T-helper 9 cell (primary cell): Measurements from ENCODE around the gene NEK8.
A peak's percentile ranks its signal among the peaks of the same experiment; 100 is the strongest.

Experiments
- DNase-seq: peaks from one replicate; pipeline ENCODE4 v3.0.0-alpha.2; 2020
- total RNA-seq, 2 donors: gene quantifications; one replicate each; lab custom pipeline; 2026; lab: John Stamatoyannopoulos, UW

Gene NEK8
- 7.7 to 9.0 reads per million in 2 donors for total RNA-seq

DNA sequence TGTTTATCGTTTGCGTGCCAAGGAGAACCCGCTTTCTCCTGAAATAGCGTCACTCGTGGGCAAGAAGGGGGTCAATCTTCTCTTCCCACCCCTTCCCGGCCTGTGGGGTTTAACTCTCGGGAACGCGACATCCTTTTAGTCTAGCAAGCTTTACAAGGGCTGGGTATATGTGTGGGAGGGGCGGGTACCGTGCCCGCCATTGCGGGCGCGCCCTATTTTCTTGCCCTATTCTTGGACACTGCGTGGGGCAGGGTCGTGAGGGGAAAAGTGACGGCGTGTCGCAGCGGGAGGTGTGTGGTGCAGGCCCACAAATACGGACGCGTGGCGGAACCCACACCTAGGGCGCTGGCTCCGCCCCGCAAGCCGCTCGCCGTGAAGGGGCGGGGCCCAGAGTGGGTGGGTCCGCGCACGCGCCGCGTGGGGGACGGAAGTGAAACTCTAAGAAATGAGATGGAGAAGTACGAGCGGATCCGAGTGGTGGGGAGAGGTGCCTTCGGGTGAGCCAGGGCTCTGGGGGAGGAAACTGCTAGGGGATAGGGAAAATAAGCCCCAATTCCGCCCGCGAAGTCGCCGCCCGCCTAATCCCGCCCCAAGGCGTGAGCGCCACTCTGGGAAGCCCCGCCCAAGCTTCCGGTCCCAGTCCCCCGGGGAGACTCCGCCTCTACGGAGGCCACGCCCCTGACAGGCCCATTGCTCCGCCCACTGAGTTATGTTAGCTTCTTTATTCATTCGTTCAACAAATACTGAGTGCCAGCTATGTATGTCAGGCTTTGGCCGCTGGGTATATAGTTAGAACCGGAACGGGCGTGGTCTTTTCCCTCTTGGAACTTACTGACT, at the start of gene NEK8:
Gene NEK8 (plus strand): TSS at position 425 of the 837 bp plus-strand sequence. CDS start 26 bp downstream, at position 451.
- DNase-seq = peak; percentile 98

- no peak for DNase-seq
These were observed 45.9 kb upstream of the NEK8 start for GRCh38 chr17:28682655-28683054.

DNA sequence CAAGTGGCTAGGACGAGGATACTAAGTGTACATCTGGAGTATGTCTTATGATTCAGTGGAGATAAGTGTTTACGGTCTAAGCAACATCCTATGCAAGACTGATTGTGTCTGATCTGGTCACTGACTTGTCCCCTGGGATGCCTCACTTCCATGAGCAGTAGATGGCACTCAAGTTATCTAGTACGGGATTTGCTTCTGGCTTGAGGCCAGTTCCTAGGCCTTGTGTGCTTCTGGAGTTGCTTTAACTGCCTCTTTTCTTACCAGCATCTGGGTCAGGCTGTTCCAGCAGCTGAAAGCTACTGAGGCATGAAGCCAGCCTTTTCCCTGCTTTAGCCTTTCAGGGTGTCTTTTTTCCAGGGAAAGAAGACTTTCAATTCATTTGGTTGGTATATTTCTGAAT, 43.6 kb upstream of the NEK8 start:
- no peak for DNase-seq

GRCh38 chr17:28685366-28685765, 43.2 kb upstream of the NEK8 start:
- no peak for DNase-seq

- DNase-seq = no peak
These were observed 42.3 kb upstream of the NEK8 start for GRCh38 chr17:28686296-28686695.

GRCh38 chr17:28688481-28688880, 40.1 kb upstream of the NEK8 start:
- DNase-seq = no peak

DNA sequence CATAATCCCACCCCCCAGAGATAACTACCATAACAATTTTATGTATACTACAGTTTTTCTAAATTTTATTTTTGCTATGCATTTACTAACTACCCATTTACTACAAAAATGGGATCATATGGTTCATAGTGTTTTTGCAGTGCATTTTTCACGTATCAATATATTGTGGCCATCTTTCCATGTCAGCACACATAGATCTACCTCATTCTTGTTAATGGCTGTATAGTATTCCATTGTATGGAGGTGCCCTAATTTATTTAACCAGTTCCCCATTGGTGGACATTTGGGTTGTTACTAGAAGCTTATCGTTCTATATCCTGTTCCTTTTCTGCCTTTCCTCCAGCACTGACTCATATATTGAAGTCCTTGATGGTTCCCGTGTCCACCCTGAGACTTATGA, 39.6 kb upstream of the NEK8 start:
- DNase-seq = no peak

DNA sequence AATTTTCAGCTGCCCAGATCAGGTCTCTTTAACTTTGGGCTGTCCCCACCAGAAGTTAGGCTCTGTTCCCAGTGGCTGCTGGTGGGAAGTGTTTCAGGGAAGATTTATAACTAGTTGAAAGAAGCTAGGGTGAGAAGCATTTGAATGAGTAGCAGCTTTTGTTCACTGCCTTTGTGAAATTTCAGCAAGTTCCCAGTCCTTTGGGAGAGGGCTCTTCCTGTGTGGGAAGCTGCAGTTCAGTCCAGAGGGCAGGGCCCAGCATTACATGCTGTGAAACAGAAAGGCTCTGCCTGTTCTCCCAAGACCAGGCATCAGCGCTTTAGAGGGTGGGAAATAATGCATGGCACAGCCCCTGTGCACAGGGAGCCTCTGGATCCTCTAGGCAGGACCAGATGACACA, 34.7 kb upstream of the NEK8 start:
- DNase-seq = no peak

DNA sequence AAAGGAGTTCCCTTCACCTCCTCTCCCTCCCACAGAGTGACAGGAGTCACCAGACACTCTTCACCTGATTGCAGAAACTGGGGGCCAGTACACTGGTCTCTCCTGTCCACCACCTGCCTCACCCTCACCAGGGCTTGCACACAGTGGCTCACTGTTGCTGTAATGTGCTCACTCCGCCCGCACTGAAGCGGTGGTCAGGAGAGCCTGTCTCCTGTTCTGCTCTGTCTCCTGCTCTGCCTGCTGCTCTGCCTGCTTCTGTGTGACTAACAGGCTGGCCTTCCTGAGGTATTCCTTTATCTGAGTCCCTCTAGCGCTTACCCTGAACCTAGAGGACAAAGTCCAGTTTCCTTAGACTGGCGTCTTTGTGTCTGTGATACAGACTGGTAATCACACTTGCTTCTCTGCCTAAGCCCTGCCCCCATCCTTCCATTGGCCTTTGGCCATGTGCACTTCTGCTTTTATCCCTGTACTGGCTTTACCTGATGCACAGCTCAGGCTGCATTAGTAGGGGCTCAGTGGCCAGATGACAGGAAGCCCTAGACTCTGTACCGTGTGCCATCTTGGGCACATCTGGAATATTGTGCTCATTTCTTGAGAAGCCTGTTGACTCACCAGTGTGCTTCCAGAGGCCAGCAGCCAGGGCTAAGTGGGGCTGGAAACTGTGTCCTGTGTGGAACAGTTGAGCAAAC, 30.2 kb upstream of the NEK8 start:
- DNase-seq = no peak

DNA sequence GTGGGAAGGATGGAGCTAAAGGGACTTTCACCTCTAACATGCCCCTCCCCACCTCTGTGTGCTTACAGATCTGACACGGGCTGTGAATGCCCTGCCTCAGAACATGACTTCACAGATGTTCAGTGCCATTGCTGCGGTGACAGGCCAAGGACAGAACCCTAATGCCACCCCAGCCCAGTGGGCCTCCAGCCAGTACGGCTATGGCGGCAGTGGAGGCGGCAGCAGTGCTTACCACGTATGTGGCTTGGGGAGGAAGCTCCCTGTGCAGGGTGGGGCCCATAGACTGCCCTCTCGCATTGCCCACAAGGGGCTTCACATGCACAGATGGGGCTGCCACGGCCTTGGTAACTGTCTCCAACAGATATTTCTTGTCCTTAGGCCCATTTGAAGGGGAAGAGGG, 28.3 kb upstream of the NEK8 start:
- DNase-seq = no peak

DNA sequence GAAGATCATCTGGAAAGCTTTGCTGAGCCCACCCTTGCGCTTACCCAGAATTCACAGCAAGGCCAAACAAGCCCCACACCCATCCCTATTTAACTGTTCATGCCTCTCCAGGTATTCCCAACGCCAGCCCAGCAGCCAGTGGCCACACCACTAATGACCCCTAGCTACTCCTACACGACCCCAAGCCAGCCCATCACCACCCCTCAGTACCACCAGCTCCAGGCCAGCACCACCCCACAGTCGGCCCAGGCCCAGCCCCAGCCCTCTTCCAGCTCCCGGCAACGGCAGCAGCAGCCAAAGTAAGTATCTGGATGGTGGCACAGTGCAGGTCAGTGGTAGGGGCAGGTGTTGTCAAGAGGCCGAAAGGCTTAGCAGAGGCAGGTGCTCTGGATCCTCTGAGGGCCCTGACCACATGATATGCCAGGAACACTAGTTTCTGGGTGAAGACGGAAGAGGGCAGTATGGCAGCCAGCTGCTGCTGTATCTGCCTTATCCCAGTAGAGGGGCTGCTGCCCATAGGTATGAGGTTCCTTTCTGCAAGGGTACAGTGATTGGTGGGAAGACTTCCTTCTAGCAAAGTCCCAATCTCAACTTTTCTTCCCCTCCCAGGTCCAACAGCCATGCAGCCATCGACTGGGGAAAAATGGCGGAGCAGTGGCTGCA, 27.6 kb upstream of the NEK8 start:
- no peak for DNase-seq

GRCh38 chr17:28702026-28702751, 26.4 kb upstream of the NEK8 start:
- DNase-seq = no peak

DNA sequence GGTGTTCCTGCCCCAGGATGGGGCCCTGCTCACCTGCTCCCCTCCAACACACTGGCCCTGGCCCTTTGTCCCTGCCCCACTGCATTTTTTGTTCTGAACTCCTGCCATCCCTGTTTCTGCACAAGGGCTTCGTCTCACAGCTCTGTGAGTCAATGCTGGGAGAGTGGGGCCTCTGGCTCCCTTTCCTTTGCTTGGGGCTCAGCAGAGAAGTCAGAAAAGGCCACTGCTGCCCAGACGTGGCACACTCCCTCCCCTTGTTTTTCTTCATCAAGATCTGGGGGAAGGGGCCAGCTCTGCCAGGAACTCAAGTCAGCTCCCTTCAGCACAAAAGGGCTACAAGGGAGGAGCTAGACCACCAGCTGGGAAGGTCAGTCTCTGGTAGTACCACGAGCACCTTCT, 25.8 kb upstream of the NEK8 start:
- DNase-seq = no peak

- no peak for DNase-seq
These were observed 24.9 kb upstream of the NEK8 start for GRCh38 chr17:28703552-28704218.

DNA sequence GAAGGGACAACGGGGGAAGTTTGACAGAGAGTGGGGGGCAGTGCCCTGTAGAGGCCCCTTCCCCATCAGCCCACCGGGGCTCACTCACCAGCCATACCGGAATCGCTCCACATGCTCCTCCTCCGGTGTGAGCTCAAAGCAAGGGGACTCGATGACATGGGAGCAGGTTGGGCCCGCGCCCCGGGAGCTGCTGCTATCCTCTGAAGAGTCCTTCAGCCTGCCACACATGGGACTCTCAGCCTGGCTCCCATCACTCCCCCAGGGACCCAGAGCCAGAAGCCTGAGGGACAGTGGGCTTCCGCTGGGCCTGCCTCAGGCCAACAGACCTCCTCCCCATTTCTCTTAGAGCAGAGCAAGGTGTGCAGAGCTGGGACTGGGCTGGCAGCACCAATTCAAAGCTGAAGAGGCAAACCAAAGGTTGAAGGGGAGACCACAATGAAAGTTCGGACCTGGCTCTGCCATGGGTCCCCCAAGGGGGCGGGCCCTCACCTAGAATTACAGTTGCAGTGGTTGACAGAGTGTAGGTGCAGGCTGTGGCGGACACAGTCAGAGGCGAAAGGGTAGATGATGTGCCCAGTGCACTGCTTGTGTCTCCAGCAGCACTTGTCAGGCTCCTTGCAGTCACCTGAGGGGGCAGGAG, 24.2 kb upstream of the NEK8 start:
- no peak for DNase-seq

- DNase-seq = no peak
These were observed 23.4 kb upstream of the NEK8 start for GRCh38 chr17:28705074-28705659.

GRCh38 chr17:28705728-28706334, 22.8 kb upstream of the NEK8 start:
- no peak for DNase-seq

- DNase-seq = no peak
These were observed 21.9 kb upstream of the NEK8 start for GRCh38 chr17:28706471-28707338.

DNA sequence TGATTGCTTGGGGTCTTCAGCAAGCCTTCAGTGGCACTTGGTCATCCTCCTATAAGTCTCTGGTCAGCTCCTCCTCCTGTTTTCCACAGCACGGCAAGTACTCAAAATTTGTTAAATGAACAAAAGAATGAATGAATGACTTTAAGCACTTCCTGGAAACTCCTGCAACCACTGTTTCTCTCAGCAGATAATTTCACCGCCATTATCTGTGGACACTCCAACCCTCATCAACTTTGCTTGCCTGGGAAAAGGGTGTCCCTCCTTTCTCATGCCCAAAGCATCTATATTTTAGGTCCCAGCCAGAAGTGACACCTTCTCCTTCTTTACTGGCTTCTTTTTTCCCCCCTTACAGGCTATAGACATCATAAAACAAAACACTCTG, 21.3 kb upstream of the NEK8 start:
- DNase-seq = no peak
